Activated naive CD4-positive, alpha-beta T cell treated with anti-CD3 and anti-CD28 coated beads, Interleukin-2, amount 50 U/mL, for 72 hours (primary cell): ENCODE measurements around the gene IL10RB. TPM values are rescaled to one million over a fixed set of nuclear protein-coding genes. Genes with fewer than 3 reads are reported as not detected.
"Not testable (repeated sequence)": the region's sequence is repeated elsewhere in the genome, so short reads cannot be mapped to it uniquely, and the experiment has no call there.

Source experiments
- ATAC-seq, 2 donors: fragments of 150-1000 bp; cut with Tn5 transposase; 2 replicates each; pipeline ENCODE4 v1.10.0; 2021; ENCODE audit warnings: mild to moderate bottlenecking in 2 of 2, moderate library complexity in 2 of 2
- DNase-seq, 2 donors: peaks; one replicate each; pipeline ENCODE4 v3.0.0; 2021 to 2022; ENCODE audit warnings: low spot score in 2 of 2
- H3K27ac Mint-ChIP-seq, 2 donors: one replicate each; pipeline ENCODE4 v1.8.0; 2022; ENCODE audit warnings: mild to moderate bottlenecking in 2 of 2, mixed read lengths in 2 of 2
- H3K36me3 Mint-ChIP-seq, 2 donors: one replicate each; pipeline ENCODE4 v1.8.0; 2022; ENCODE audit warnings: mixed read lengths in 2 of 2
- H3K9me3 Mint-ChIP-seq, 2 donors: one replicate each; pipeline ENCODE4 v1.8.0; 2022; ENCODE audit warnings: mixed read lengths in 2 of 2
- total RNA-seq, 2 donors: library from RNA; stranded (reverse); gene quantifications; one replicate each; pipeline ENCODE4 v1.2.3, GENCODE V29; 2022

The IL10RB gene
- total RNA-seq = 10 to 100 TPM; 21.4 to 33.5 TPM

GRCh38 chr21:33266050-33266788 lies at the start of gene IL10RB:
Gene IL10RB (plus strand): TSS chr21:33266367. CDS start chr21:33266466, 99 bp downstream.
- ATAC-seq (peak; percentile 66 to 81), DNase-seq (peak; percentile 76 to 78)
- H3K27ac Mint-ChIP-seq = peak within 1 kb of the TSS; percentile 97 to 98
- H3K9me3 Mint-ChIP-seq = no peaks in the 10 kb centered on the region
- peaks cover 34 to 42% of the 10 kb centered on the region in 2 donors for H3K36me3 Mint-ChIP-seq

GRCh38 chr21:33217138-33217520 lies 49.0 kb upstream of the IL10RB start:
- Mint-ChIP-seq H3K36me3 (peaks cover 21 to 32% of the 10 kb centered on the region in 2 donors), H3K27ac (no peak overlapping the region), H3K9me3 (peaks cover 15 to 16% of the 10 kb centered on the region in 2 donors)
- ATAC-seq (no peak), DNase-seq (no peak)

GRCh38 chr21:33219300-33219699 lies 46.9 kb upstream of the IL10RB start:
- Mint-ChIP-seq H3K36me3 (peaks cover 16 to 39% of the 10 kb centered on the region in 2 donors), H3K27ac (no peak overlapping the region), H3K9me3 (peaks cover 16 to 18% of the 10 kb centered on the region in 2 donors)
- ATAC-seq (no peak), DNase-seq (no peak)

GRCh38 chr21:33219954-33220353 lies 46.2 kb upstream of the IL10RB start:
- no peak overlapping the region for H3K27ac Mint-ChIP-seq
- no peak for ATAC-seq
- peaks cover 16 to 18% of the 10 kb centered on the region in 2 donors for H3K9me3 Mint-ChIP-seq
- no peak for DNase-seq
- H3K36me3 Mint-ChIP-seq = peaks cover 13 to 39% of the 10 kb centered on the region in 2 donors

- H3K36me3 Mint-ChIP-seq = peaks cover 0 to 20% of the 10 kb centered on the region in 2 donors
- H3K9me3 Mint-ChIP-seq, ATAC-seq, H3K27ac Mint-ChIP-seq, DNase-seq: not testable (repeated sequence)
Measured at GRCh38 chr21:33225376-33225775, 40.8 kb upstream of the IL10RB start.

- ATAC-seq = no peak
- DNase-seq = no peak
- Mint-ChIP-seq H3K27ac (no peak overlapping the region), H3K36me3 (peaks cover 17 to 24% of the 10 kb centered on the region in 2 donors), H3K9me3 (no peaks in the 10 kb centered on the region)
Measured at GRCh38 chr21:33228455-33228854, 37.7 kb upstream of the IL10RB start.

GRCh38 chr21:33229099-33229783 lies 36.9 kb upstream of the IL10RB start:
- no peak for DNase-seq
- ATAC-seq = no peak
- Mint-ChIP-seq H3K36me3 (peaks cover 15 to 24% of the 10 kb centered on the region in 2 donors), H3K27ac (peak overlapping the region; percentile 33 to 89), H3K9me3 (no peaks in the 10 kb centered on the region)

- Mint-ChIP-seq H3K36me3 (peaks cover 20 to 24% of the 10 kb centered on the region in 2 donors), H3K9me3 (no peaks in the 10 kb centered on the region), H3K27ac (peak within 1 kb of the TSS; percentile 89 to 97)
- DNase-seq = peak; percentile 75 to 79
- ATAC-seq = peak; percentile 59 to 69
Measured at GRCh38 chr21:33229784-33230544, 36.2 kb upstream of the IL10RB start, which contains the start of gene IFNAR2. Gene IFNAR2 (plus strand): TSS chr21:33229938. CDS start chr21:33241923, 11,985 bp downstream.

- peak; percentile 21 to 23 for ATAC-seq
- peak overlapping the region; percentile 89 to 97 for H3K27ac Mint-ChIP-seq
- no peaks in the 10 kb centered on the region for H3K9me3 Mint-ChIP-seq
- H3K36me3 Mint-ChIP-seq = peaks cover 20 to 24% of the 10 kb centered on the region in 2 donors
- DNase-seq = no peak
Measured at GRCh38 chr21:33230545-33231324, 35.4 kb upstream of the IL10RB start.

- peak; percentile 78 to 86 for ATAC-seq
- DNase-seq = peak; percentile 63 to 71
- H3K36me3 Mint-ChIP-seq = peaks cover 24% of the 10 kb centered on the region in 2 donors
- H3K27ac Mint-ChIP-seq = peak overlapping the region; percentile 89 to 97
- no peaks in the 10 kb centered on the region for H3K9me3 Mint-ChIP-seq
Measured at GRCh38 chr21:33231526-33231925, 34.6 kb upstream of the IL10RB start.

- Mint-ChIP-seq H3K36me3 (peaks cover 24 to 29% of the 10 kb centered on the region in 2 donors), H3K9me3 (no peaks in the 10 kb centered on the region)
Measured at GRCh38 chr21:33232291-33233034, 33.7 kb upstream of the IL10RB start.

GRCh38 chr21:33234635-33235520 lies 31.3 kb upstream of the IL10RB start:
- peaks cover 24 to 30% of the 10 kb centered on the region in 2 donors for H3K36me3 Mint-ChIP-seq
- ATAC-seq (no peak), DNase-seq (no peak)
- H3K9me3 Mint-ChIP-seq = no peaks in the 10 kb centered on the region
- H3K27ac Mint-ChIP-seq = peak overlapping the region; percentile 2 to 18

More at GRCh38 chr21:33232291-33233034, 33.7 kb upstream of the IL10RB start:
- ATAC-seq (no peak), DNase-seq (no peak)
- peak overlapping the region; percentile 86 to 89 for H3K27ac Mint-ChIP-seq

GRCh38 chr21:33236013-33236686 lies 30.0 kb upstream of the IL10RB start:
- Mint-ChIP-seq H3K36me3 (peaks cover 20 to 34% of the 10 kb centered on the region in 2 donors), H3K9me3 (no peaks in the 10 kb centered on the region), H3K27ac (peak overlapping the region in 1 of 2 donors; percentile 20)
- no peak for ATAC-seq
- DNase-seq = no peak

- ATAC-seq = no peak
- no peaks in the 10 kb centered on the region for H3K9me3 Mint-ChIP-seq
- H3K27ac Mint-ChIP-seq = peak overlapping the region; percentile 86 to 93
- peaks cover 14 to 35% of the 10 kb centered on the region in 2 donors for H3K36me3 Mint-ChIP-seq
- DNase-seq = no peak
Measured at GRCh38 chr21:33236766-33237165, 29.4 kb upstream of the IL10RB start.
